GM12878 (cell line): Measurements from ENCODE around the gene CYP4F3. TPM values are rescaled to one million over a fixed set of nuclear protein-coding genes. Genes with fewer than 3 reads are reported as not detected.

ENCODE experiments used
- ATAC-seq: fragments of 200-7000 bp; cut with Tn5 transposase; 3 replicates; pipeline ENCODE4 v1.9.1; 2020; ENCODE audit warnings: mild to moderate bottlenecking, moderate library complexity
- BruUV-seq: library from RNA; stranded (reverse); fragments of 400-500 nt; replicated peaks from 2 replicates; lab custom pipeline; 2021; lab: Mats Ljungman, UMichigan
- CTCF ChIA-PET: fragments of 300-600 bp; sonication (Branson Sonifier 250); formaldehyde crosslinking; extraction: SDS; loops from one replicate; lab custom pipeline; 2021; ENCODE audit warnings: inconsistent platforms; lab: Yijun Ruan, JAX
- POLR2A ChIA-PET: fragments of 350-600 bp; formaldehyde crosslinking; extraction: SDS; loops from one replicate; lab custom pipeline; 2021; ENCODE audit warnings: inconsistent platforms; lab: Charles Lee
- RAD21 ChIA-PET: fragments of 300-600 bp; sonication (Branson Sonifier 250); formaldehyde crosslinking; loops from one replicate; lab custom pipeline; 2023; ENCODE audit warnings: antibody characterized with exemption; ENCODE audit not compliant: unreplicated experiment; lab: Charles Lee
- SMC1A ChIA-PET: fragments of 300-600 bp; sonication (Branson Sonifier 250); formaldehyde crosslinking; loops from one replicate; lab custom pipeline; 2023; ENCODE audit not compliant: unreplicated experiment, uncharacterized antibody; lab: Charles Lee
- DNase-seq: peaks from one replicate; pipeline ENCODE4 v3.0.0-alpha.2; 2011; ENCODE audit warnings: low read depth, low spot score
- FAIRE-seq: peaks from 3 replicates; lab custom pipeline; 2011; peaks lifted over from hg19 to GRCh38; lab: Jason Lieb, UNC
- H2AFZ ChIP-seq: 2 replicates; pipeline ENCODE4 v1.6.0; 2011; ENCODE audit warnings: low read depth, low read length, control low read depth; ENCODE audit not compliant: control insufficient read depth
- H3K27ac ChIP-seq: 2 replicates; pipeline ENCODE4 v1.5.1; 2011; ENCODE audit warnings: control low read depth; ENCODE audit not compliant: control insufficient read depth, insufficient read depth
- H3K27me3 ChIP-seq, 2 experiments: replicated peaks in 1 of 2; 2 replicates each; pipeline versions ENCODE4 v1.6.0 to v1.6.1; 2011; ENCODE audit warnings: low read length in 1 of 2; ENCODE audit not compliant: control insufficient read depth in 2 of 2, insufficient read depth in 2 of 2
- H3K36me3 ChIP-seq, 2 experiments: 2 replicates each; pipeline ENCODE4 v1.5.1; 2011; ENCODE audit warnings: low read length in 1 of 2; ENCODE audit not compliant: control insufficient read depth in 2 of 2, insufficient read depth in 2 of 2
- H3K4me1 ChIP-seq: 2 replicates; pipeline ENCODE4 v1.6.1; 2011; ENCODE audit warnings: mild to moderate bottlenecking, low read length, moderate library complexity, mixed read lengths; ENCODE audit not compliant: control insufficient read depth, insufficient read depth
- H3K4me2 ChIP-seq: 2 replicates; pipeline ENCODE4 v1.6.0; 2011; ENCODE audit warnings: control low read depth; ENCODE audit not compliant: control insufficient read depth, insufficient read depth
- H3K4me3 ChIP-seq: fragments of 200-600 bp; sonication (generic); 2 replicates; pipeline ENCODE4 v1.5.1; 2016
- H3K79me2 ChIP-seq: 2 replicates; pipeline ENCODE4 v1.6.0; 2011; ENCODE audit warnings: low read length; ENCODE audit not compliant: control insufficient read depth, insufficient read depth
- H3K9ac ChIP-seq: 2 replicates; pipeline ENCODE4 v1.8.0; 2011; ENCODE audit warnings: low read length, control low read depth, mixed read lengths; ENCODE audit not compliant: control insufficient read depth, insufficient read depth
- H3K9me3 ChIP-seq: replicated peaks from 3 replicates; pipeline ENCODE4 v1.5.1; 2011; ENCODE audit warnings: mild to moderate bottlenecking, low read length; ENCODE audit not compliant: control insufficient read depth, insufficient read depth
- H4K20me1 ChIP-seq: 2 replicates; pipeline ENCODE4 v1.6.0; 2011; ENCODE audit not compliant: control insufficient read depth, insufficient read depth
- ATF7 ChIP-seq: fragments of 450-650 bp; IDR thresholded peaks from 2 replicates; pipeline ENCODE4 v1.6.1; 2016; ENCODE audit warnings: low read depth, mild to moderate bottlenecking
- CEBPB ChIP-seq, 2 experiments: fragments of 150-350 bp in 1 of 2; IDR thresholded peaks; 2 replicates each; pipeline ENCODE4 v1.6.1; 2012 to 2014; ENCODE audit warnings: low read depth in 2 of 2, low read length in 2 of 2, borderline replicate concordance in 1 of 2, inconsistent platforms in 1 of 2
- CEBPZ ChIP-seq: fragments of 150-350 bp; IDR thresholded peaks from 2 replicates; pipeline ENCODE4 v1.6.1; 2016; ENCODE audit warnings: low read depth, low read length
- DPF2 ChIP-seq: fragments of 450-650 bp; IDR thresholded peaks from 2 replicates; pipeline ENCODE4 v1.6.1; 2017; ENCODE audit warnings: mild to moderate bottlenecking
- E4F1 ChIP-seq: fragments of 450-650 bp; IDR thresholded peaks from 2 replicates; pipeline ENCODE4 v1.6.1; 2018; ENCODE audit warnings: borderline replicate concordance, mild to moderate bottlenecking; ENCODE audit not compliant: partially characterized antibody
- FOXK2 ChIP-seq: fragments of 450-650 bp; IDR thresholded peaks from 2 replicates; pipeline ENCODE4 v1.6.1; 2017; ENCODE audit warnings: mild to moderate bottlenecking, moderate library complexity
- HDGF ChIP-seq: fragments of 450-650 bp; IDR thresholded peaks from 2 replicates; pipeline ENCODE4 v1.6.1; 2016; ENCODE audit warnings: antibody characterized with exemption
- JUND ChIP-seq: IDR thresholded peaks from 2 replicates; pipeline ENCODE4 v1.6.1; 2012; ENCODE audit warnings: low read depth, mild to moderate bottlenecking, low read length, improper control_type of control experiment, moderate library complexity
- NFXL1 ChIP-seq: fragments of 450-650 bp; IDR thresholded peaks from 2 replicates; pipeline ENCODE4 v1.6.1; 2017; ENCODE audit warnings: antibody characterized with exemption, mild to moderate bottlenecking, borderline replicate concordance
- TCF3 ChIP-seq: IDR thresholded peaks from 2 replicates; pipeline ENCODE4 v1.6.1; 2012; ENCODE audit warnings: low read depth, mild to moderate bottlenecking, low read length, borderline replicate concordance; ENCODE audit not compliant: insufficient read depth
- WRNIP1 ChIP-seq: IDR thresholded peaks from 2 replicates; pipeline ENCODE4 v1.6.1; 2011; ENCODE audit warnings: low read depth, low read length, improper control_type of control experiment, borderline replicate concordance
- ZSCAN29 ChIP-seq: fragments of 450-650 bp; IDR thresholded peaks from 2 replicates; pipeline ENCODE4 v1.6.1; 2017; ENCODE audit warnings: mild to moderate bottlenecking, moderate library complexity
- WGBS: methylation state at CpG from one replicate; pipeline ENCODE4 v1.1.6; 2016; ENCODE audit warnings: low lambda C conversion rate; ENCODE audit not compliant: insufficient replicate concordance, insufficient coverage; ENCODE audit errors: missing lambda C conversion rate; 5-methylcytosine and 5-hydroxymethylcytosine counted together
- in situ Hi-C: fragments of 300-500 bp; cut with MboI; formaldehyde crosslinking; loops from 9 replicates; pipeline ENCODE4 v1.14.3; 2018; ENCODE audit warnings: mixed read lengths
- intact Hi-C: fragments of 100-400 bp; cut with micrococcal nuclease; formaldehyde crosslinking; loops from one replicate; pipeline ENCODE4 v1.14.2; 2022; ENCODE audit not compliant: unreplicated experiment
- polyA plus RNA-seq, 11 experiments: library from polyadenylated mRNA; depleted of rRNA in 4 of 11; unstranded in 6 of 11; stranded (reverse) in 5 of 11; fragments of >200 nt; fragmentation: Nextera tagmentation in 4 of 11; fragmentation: Illumina TruSeq in 1 of 11; extraction: Ambion mirVana in 4 of 11; extraction: Trizol in 1 of 11; gene quantifications; 1 replicate in 1 of 11; 2 replicates in 10 of 11; pipeline versions ENCODE4 v1.2.1 to v1.2.3, GENCODE V29; 2011 to 2016; ENCODE audit warnings: inconsistent platforms in 2 of 11, missing spikeins in 2 of 11, low read depth in 1 of 11
- total RNA-seq, 4 experiments: library from RNA; depleted of rRNA in 3 of 4; stranded (reverse); fragments of >200 nt in 3 of 4; fragmentation: Illumina TruSeq in 1 of 4; extraction: Trizol in 1 of 4; gene quantifications; 2 replicates each; pipeline versions ENCODE4 v1.2.1 to v1.2.3, GENCODE V29; 2013 to 2021
- TF ChIP-seq, protein P1 (sequence below): fragments of 450-650 bp; IDR thresholded peaks from 2 replicates; pipeline ENCODE4 v1.6.1; 2017; ENCODE audit warnings: mild to moderate bottlenecking

CYP4F3 gene
- total and polyA plus RNA-seq, 10 of the 15 experiments (the other 5 are each of a cell fraction or from before 2014, with no cell fraction given), result 0.08 to 4.7 (median 1.2) TPM

GRCh38 chr19:15635016-15635805 is 5.5 kb upstream of the CYP4F3 start:
- Histone ChIP-seq H3K4me2 (no peak overlapping the region), H3K27ac (no peak overlapping the region), H3K4me3 (no peak overlapping the region), H4K20me1 (no peaks in the 10 kb centered on the region), H3K36me3 (no peaks in the 10 kb centered on the region), H3K9me3 (no peaks in the 10 kb centered on the region), H3K4me1 (no peaks in the 10 kb centered on the region), H2AFZ (no peak overlapping the region), H3K9ac (no peak overlapping the region), H3K27me3 (peaks cover 0 to 1% of the 10 kb centered on the region in 2 experiments; a peak in 2 of 4 replicates), H3K79me2 (no peaks in the 10 kb centered on the region)
- DNase-seq (no peak), FAIRE-seq (no peak), ATAC-seq (no peak)
- ChIA-PET RAD21 (no interaction called here), CTCF (interaction anchor here (0.6 kb wide), 1 partner anchor 580 kb away, joined by 3 read pairs; no protein-coding TSS in a partner anchor), POLR2A (no interaction called here), SMC1A (no interaction called here)
- intact Hi-C loops, result no loop called here
- BruUV-seq, result no TSS peak
- WGBS, result 0% methylated on average over 2 of the region's 2 CpGs
- in situ Hi-C loops, result loop anchor here (25.0 kb wide), 1 partner anchor 752 kb away; no protein-coding TSS in a partner anchor
- TF ChIP-seq E4F1 (no peak), ATF7 (no peak), FOXK2 (no peak), JUND (no peak), NFXL1 (no peak), HDGF (no peak), CEBPZ (no peak), DPF2 (no peak), WRNIP1 (no peak), TCF3 (no peak), ZSCAN29 (no peak), CEBPB (IDR thresholded peaks at IDR 0.05; ENCODE audit: borderline replicate concordance in 1 of 2, low read depth in 2 of 2, low read length in 2 of 2) (no peak)
- TF ChIP-seq, protein P1, sequence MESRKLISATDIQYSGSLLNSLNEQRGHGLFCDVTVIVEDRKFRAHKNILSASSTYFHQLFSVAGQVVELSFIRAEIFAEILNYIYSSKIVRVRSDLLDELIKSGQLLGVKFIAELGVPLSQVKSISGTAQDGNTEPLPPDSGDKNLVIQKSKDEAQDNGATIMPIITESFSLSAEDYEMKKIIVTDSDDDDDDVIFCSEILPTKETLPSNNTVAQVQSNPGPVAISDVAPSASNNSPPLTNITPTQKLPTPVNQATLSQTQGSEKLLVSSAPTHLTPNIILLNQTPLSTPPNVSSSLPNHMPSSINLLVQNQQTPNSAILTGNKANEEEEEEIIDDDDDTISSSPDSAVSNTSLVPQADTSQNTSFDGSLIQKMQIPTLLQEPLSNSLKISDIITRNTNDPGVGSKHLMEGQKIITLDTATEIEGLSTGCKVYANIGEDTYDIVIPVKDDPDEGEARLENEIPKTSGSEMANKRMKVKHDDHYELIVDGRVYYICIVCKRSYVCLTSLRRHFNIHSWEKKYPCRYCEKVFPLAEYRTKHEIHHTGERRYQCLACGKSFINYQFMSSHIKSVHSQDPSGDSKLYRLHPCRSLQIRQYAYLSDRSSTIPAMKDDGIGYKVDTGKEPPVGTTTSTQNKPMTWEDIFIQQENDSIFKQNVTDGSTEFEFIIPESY, result no peak
